Glomerular visceral epithelial cell (primary cell): Measurements from ENCODE around the gene NPAS3.

ENCODE experiments used
- DNase-seq: peaks from one replicate; pipeline ENCODE4 v3.0.0-alpha.2; 2016; ENCODE audit errors: extremely low spot score

NPAS3 gene

DNA sequence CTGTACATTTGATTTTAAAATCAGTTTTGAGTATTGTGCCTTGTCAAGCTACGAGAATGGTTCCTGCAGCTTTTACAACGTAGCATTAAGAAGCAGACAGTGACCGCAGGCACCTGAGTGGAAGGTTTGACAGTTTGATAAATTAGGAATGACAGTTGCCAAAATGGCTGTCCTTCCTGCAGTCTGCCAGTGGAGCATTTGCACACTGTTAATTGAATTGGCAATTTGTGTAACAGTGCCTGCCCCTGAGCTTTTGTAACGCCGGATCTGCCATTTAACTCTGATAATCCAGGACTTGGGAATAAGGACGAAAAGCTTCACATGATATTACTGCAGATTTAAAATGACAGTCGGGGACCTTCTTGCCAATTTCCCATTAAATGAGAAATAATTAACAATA is 385.3 kb downstream of the NPAS3 start:
- no peak for DNase-seq

DNA sequence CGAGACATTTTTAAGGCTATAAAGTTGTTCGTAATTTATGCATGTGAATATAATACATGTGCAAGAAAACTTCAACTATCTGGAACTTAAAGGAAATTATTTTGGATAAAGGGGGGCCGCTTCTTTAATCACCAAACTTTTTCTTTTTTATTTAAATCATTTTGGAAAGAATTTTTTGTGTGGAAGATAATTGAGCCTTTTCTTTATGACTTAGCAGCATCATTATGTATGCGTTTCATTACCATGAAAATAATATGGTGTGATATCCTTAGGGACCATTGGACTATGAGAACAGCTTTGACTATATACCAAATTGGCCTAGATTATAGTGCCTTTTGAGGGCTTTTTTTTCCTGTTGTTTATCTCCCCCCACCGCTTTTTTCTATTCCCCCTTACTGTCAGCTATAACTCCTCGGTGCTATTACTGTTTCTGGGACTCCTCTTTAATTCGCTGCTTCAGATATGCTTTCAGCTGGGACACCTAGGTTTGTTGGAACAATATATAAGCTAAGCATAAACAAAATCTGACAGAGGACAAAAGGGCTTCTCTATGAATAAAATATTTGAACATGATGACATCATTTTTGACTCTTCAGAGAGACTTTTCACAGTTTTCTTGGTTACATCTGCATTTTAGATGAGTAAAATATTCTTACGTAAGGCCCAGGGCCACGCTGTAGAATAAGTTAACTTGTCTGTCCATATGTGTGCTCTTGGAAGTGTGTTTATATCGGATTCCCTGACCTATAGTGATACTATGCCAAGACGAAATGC is 392.7 kb downstream of the NPAS3 start:
- DNase-seq: no peak

DNA sequence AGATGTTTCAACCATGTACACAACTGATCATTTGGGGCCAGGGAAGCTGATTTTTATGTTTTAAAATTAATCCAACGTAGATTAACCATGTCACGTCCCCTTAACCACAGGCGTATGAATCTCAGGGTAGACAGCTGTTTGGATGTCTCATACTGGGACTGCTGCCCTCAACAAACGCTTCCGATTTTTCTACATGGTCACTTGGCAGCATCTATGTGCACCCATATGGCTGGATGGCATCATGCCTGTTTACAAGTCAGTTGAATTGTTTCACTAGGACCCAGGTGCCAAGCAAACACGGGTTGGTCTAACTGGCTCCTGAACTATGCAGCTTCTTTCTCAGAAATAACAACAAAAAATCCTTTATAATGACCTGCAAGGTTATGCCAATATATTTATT is 393.8 kb downstream of the NPAS3 start:
- DNase-seq: no peak

DNA sequence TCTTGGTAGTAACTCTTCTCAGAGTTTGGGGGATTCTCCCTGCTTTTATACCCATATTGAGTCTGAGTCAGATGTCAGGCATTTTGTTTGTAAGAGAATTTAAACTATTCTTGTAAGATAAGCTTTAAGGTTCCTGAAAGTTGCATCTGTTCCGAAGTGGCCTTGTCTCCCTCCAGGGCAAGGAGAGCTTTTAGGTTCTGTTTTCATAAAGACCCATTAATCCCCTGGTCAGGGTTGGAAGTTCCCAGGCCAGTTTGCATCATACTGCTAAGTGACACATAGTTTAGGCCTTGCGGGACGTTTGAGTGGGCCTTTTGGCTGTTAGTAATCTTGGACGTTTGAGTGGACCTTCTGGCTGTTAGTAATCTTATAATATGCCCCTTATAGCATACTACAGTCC is 396.7 kb downstream of the NPAS3 start:
- DNase-seq: no peak

DNA sequence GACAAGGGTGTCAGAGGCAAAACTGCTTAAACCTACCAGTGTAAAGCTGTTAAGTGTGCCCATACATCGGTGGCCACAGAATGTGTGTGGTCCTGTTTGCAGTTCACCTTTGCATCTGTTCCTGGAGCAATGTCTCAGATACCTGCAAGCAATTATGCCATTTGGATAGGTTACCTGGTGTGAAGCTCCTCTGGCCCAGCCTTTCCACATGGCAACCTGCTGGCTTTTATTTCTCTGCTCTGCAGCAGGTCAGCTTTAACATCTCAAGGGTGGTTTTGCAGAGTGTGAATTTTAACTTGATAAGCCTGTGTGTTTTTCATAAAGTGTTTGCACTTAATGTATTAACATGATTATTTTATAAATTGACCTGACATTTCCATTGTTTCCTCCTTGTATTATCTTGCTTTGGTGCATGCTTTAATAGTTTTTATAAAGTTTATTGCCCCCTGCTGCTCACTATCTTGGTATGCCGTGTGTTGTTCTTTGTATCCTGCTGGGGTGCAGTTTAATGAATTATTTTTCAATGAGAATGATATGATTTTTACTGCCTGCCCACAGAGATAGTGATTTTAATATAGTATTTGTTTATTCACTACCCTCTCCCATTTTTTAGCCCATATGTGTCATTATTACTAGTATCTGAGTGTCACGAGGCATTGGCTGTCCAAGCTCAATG is 403.8 kb downstream of the NPAS3 start:
- DNase-seq: no peak

DNA sequence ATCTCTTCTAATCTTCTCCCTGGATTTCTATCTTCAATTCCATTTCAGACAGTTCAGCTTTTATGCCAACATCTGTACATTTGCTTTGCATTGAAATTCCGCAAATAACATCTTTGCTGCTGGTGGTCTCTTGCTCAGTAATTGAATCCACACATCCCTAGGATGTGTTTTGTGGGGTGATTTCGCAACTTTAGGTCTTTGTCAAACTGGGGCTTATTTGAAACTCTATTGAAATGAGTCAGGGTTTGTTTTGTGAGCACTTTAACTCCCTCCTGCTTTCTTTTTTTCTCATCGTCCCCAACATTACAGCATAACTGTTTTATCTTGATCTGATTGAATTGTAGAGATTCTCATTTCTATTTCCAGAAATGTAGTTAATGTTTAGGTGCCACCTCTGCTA is 404.3 kb downstream of the NPAS3 start:
- no peak for DNase-seq

DNA sequence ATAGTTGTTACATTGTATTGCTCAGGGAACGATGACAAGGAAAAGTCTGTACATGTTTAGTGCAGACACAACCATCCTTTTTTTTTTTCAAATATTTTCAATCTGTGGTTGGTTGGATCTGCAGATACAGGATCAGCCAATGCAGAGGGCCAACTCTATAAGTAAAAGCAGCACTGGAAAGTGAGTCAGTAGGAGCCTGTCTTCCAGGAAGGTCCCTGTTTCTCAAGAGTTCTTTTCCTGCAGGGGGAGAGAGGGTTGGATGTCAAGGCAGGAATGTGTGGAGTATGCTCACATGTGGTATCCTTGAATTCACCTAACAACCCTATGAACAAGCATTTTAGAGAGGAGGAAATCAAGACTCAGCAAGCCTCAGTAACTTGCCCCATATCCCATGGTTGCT is 409.1 kb downstream of the NPAS3 start:
- no peak for DNase-seq

DNA sequence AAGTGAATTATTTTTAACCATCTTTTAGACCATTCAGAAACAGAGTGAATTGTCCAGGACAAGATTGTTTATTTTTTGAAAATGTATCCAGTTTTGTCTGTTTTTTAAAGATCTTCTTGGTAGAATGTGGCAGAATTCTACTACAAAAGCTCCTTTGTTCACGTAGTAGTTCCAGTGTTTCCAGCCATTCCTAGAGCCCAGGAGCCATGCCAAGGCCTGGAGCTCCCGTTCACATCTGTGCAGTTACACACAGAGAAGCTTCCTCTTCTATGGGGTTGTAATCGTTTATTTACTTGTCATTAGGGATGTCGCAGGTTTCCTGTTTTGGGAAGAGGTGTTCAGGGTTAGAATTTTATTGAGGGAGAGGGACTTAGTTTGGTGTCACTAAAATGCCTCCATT is 409.8 kb downstream of the NPAS3 start:
- DNase-seq: no peak

DNA sequence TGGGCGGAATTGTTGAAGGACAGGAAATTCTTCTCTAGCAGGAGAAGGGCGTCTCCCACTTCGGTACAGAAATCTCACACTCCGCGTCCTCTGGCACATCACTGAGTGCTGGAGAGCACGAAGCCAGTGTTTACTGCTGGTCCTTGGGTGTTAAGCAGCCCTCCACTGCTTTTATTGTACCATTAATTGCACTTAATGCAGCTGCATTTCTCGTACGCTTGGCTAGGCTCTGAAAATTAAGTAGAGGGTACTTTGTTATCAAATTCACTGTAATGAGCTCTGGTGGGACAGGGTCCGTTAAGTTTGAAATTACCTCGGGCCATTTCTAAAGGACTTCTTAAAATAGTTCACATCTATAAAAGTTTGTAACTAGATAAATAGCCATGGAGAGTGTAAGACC is 411.2 kb downstream of the NPAS3 start:
- no peak for DNase-seq

DNA sequence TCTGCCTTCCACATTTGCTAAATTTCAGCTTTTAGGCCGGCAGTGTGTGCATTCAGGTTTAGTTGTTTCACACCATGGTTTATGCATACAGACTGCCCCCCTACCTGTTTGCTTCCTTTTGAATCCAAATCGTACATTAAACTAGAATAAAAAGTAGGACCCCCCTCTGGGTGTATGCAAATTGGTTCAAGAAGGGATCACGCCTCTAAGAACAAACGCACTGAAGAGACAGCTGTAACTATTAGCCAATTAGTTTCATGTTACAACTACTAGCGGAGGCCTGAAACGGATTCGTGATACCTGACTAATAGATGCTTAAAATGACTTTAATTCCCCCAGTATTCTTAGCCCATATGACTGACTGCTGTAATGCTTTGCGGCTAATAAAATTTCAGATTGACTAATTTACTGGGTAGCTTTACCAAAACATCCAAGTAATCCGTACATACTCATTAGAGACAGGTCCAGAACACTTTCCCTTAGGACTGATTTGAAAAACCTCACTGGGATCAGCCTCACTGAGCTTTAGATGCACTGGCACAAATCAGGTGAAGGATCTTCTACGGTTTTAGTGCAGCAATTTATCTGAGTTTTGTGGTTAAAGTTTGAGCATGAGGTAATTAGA is 411.8 kb downstream of the NPAS3 start:
- DNase-seq: no peak

DNA sequence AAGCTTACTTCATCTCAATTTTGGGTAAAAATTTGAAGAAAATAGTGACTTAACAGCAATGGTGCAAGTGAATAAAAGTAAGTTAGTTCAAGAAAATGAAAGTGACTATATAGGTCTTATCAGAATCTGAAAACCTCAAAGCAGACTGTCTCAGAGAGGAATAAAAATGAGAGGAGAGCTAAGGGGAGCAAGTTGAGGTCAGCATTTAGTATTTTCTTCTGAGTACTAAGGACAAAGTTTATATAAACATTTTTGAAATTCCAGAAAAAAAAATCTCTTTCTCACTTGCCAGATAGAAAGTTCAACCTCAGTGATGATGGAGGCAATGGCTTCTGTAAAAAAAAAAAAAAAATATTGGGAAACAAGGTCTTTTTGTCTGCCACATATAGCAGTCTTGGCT is 414.1 kb downstream of the NPAS3 start:
- DNase-seq: no peak

DNA sequence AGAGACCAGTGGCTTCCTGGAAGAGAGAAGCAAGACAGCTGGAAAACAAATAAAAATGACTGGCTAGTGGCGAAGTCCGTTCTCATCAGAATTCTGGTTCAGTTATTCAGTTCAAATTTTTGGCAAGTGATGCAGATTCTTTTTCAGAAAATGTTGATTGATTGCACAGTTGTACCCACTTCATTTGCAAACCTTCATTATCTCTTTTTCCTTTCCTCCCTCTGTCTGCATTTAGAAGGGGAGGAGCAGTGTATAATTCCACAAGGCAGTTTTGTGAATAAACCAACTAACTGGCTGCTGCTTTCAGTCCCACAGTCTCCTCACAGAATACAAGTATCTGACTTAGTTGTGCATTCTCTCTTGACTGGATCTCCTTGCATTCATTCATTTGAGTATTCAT is 417.5 kb downstream of the NPAS3 start:
- no peak for DNase-seq

DNA sequence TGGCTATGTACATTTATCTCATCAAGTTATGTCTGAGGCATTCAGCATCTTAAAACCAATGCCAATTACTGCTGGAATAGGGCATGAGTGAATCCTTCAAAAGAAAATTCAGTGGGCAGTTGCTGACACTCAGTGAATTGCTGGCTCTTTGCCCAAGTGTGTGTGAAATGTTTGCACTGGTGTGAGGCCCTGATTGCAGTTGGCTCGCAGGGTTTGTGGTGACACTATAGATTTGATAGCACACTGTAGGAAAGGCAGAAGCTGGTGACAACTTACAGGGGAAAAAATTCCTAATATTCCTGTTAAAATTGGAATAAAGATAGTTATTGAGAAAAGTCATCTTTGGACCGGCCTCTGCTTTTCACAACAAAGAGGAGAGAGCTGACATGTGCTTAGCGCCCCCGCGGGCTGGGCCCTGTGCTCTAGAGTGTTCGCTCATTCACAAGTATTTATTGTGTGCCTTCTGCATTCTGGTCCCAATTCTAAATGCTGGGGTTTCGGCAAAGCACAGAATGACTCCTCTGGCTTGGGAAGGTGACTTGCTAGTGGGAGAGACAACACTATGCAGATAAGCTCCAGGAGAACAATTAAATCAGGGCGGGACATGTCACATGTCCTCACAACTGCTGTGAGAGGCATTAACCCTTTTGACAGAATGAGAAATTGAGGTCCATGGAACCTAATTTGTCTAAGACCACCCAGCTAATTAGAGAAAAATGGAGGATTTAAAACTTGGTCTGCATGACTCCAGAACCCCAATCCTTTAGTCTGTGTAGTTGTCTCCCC is 418.7 kb downstream of the NPAS3 start:
- DNase-seq: no peak

DNA sequence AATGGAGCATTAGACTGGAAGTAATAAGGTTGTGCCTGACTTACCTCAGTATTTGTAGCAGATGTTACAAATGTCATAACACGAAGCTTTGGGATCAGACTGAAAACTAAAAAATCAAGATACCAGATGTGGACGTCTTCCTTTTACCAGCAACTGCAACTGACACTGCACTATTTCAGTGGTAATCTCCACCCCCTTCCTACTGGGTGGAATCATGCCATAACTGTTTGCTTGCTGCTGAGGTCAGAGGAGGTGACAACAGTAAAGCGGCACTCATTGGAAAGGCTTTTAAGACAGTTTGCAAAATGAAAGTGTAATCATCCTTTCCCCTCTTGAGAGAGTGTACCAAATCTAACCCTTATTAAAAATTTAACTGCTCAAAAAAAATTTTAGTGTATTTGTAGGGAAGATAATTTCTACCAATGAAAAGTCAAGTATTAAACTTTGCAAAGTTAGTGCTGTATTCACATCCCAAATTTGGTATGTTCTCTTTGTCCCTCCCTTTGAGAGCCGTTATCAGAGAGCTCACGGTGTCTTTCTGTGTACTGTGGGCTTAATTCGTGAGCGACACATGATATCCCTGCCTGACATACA is 420.7 kb downstream of the NPAS3 start:
- no peak for DNase-seq

DNA sequence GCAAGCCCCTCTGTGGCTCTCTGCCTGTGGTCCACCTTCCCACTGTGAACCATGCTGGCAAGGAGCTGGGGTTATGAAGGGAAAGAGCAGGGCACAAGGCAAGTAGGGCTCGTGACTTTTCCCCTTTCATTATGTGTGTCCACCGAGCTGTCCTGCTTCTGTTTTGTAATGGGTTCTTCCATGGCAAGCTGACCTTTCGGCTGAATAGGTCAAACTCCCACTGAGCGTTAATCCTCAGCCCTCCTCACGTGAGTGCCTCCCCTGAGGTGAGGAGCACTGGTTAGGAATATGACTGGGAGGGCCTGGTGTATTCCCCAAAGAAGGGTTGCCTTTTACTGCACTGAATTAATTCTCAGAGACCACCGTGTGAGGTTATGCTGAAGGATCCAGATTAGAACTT is 424.3 kb downstream of the NPAS3 start:
- DNase-seq: no peak

DNA sequence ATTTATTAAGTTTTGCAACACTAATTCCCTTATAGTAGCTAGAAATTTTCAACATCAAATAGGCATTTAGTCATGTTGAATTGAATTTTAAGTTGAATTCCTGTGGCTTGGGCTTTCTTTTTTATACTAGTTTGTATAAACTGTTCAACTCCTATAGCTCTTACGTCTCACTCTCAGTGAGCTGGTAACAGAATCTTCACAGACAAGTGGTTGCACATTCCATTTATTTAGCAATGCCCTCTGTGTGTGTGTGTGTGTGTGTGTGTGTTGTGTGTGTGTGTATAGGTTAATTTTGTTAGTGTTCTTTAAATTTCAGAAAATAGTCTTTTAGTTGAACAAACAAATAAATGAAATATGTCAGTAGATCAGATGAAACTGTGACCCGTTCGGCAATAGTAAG is 425.0 kb downstream of the NPAS3 start:
- DNase-seq: no peak

DNA sequence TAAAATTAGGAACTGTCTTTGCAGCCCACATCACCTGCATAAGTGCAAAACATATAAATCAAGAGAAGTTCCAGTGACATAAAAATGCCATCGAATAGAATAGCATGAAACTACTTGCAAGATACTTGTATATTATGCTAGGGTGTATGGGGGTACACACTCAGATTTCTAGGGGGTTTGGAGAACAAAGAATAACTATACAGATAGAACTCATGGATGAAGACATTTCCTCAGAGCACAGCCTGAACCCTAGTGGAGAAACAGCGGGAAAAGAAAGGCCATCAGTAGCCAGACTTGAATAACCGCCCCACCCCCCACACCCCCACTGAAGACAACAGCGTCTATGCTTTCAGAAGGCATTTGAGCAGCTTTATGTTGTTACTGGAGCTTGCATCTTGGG is 425.8 kb downstream of the NPAS3 start:
- no peak for DNase-seq

DNA sequence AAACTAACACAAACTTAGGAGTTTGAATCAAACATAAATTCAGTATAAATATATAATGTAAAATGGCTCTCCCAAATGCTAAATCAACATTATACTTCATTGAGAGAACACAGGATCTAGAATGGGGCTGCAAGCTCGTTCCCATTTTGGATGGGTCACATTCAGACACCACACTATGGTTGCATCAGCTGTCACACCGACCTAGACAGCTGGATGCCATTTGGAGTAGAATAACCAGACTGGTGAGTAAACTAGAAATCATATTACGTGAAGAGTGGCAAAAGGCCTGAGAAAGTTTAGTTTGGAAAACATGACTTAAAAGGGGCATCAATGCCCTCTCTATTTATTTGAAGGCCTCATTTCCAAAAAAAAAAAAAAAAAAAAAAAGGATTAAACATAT is 430.4 kb downstream of the NPAS3 start:
- DNase-seq: no peak

DNA sequence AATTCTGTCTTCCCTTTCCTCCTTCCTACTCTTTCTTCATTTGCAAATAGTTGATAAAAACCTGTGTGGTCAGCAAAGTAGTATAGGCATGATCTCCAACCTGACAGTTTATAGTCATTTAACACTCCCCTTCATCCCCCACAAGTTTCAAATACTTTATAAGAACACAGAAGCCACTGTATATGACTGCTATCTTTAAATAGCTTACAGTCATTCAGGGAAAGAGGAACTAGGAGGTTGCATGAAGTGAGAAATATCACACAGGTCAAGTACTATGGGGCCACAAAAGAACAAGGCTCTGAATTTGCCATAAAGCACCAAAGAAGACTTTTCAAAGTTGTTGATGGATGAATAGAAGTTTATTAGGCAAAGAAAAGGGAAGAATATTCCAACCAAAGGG is 431.3 kb downstream of the NPAS3 start:
- no peak for DNase-seq

DNA sequence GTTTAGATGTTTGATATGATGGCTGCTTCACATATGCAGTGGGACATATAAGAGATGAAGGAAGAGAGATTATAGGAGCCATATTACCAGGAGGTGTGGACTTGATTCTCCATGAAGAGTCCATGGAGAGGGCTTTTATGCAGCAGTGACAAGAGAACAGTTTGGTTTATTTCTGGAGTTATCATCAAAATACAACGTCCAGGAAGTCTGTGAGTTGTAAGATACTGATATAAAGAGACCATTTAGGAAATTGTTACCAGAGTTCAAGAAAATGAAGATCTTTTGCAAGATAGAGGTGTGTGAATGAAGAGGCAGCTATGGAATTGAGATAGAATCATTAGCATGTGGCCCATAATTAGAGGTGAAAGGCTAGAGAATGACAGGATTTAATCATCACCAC is 431.7 kb downstream of the NPAS3 start:
- DNase-seq: no peak

DNA sequence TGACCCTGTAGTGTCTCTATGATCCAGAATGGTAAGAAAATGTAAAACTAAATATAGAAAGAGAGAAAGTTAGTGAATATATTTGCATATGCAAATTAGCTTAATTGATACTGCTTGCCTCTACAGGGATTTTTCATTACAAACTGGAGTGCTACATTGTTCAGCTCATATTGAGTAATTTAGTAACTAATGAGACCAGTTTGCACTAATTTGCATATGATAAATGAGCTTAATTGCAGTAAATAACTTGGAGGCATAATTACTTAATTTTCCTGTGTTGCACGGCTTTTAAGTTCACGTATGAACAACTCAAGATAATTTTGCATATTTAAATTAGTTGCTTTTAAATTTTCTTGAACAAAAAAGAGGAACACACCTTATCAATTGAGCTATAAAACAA is 436.5 kb downstream of the NPAS3 start:
- no peak for DNase-seq

DNA sequence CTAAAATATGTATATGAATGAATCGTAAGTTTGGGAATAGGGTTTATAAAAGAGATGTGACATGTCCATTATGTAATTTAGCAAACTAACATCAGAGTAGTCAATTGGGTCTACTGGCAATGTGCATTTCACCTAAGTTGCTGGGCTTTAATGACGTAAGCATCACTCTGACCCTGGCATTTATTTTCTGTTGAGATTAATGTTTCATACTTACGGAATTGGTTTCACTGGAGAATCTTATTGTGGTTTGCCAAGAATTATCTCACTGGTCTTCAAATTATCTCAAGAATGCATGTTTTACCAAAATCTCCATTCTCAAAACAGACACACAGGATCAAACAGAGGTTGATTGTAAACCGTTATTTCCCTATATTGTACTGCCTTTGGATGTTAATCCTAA is 437.1 kb downstream of the NPAS3 start:
- no peak for DNase-seq
